KMS-11 (cell line): ENCODE measurements around the gene DNAJC24.

Experiments used
- H2AFZ ChIP-seq: fragments of 200-600 bp; sonication (generic); 2 replicates; pipeline ENCODE4 v1.6.1; 2016; ENCODE audit warnings: antibody characterized with exemption, mixed run types, low read depth
- H3K27ac ChIP-seq: fragments of 200-600 bp; sonication (generic); 2 replicates; pipeline ENCODE4 v1.6.1; 2016; ENCODE audit warnings: mild to moderate bottlenecking, mixed run types
- H3K27me3 ChIP-seq: fragments of 200-600 bp; sonication (generic); 2 replicates; pipeline ENCODE4 v1.6.1; 2017; ENCODE audit warnings: mild to moderate bottlenecking, low read depth, mixed run types, moderate library complexity; ENCODE audit not compliant: insufficient read depth
- H3K36me3 ChIP-seq: fragments of 200-600 bp; sonication (generic); 2 replicates; pipeline ENCODE4 v1.6.1; 2017; ENCODE audit warnings: mild to moderate bottlenecking, mixed run types; ENCODE audit not compliant: insufficient read depth
- H3K4me1 ChIP-seq: fragments of 200-600 bp; sonication (generic); 2 replicates; pipeline ENCODE4 v1.6.1; 2016; ENCODE audit warnings: mild to moderate bottlenecking, low read depth, mixed run types; ENCODE audit not compliant: poor library complexity, severe bottlenecking
- H3K4me2 ChIP-seq: fragments of 200-600 bp; sonication (generic); 2 replicates; pipeline ENCODE4 v1.7.0; 2016; ENCODE audit warnings: mild to moderate bottlenecking, mixed run types
- H3K4me3 ChIP-seq: fragments of 200-600 bp; sonication (generic); IDR thresholded peaks from 2 replicates; pipeline ENCODE4 v1.6.1; 2017; ENCODE audit warnings: low read depth, low read length, mixed read lengths; ENCODE audit not compliant: insufficient read depth
- H3K79me2 ChIP-seq: fragments of 200-600 bp; sonication (generic); 2 replicates; pipeline ENCODE4 v1.6.1; 2016; ENCODE audit warnings: low read depth, mixed run types; ENCODE audit not compliant: insufficient read depth
- H3K9ac ChIP-seq: fragments of 200-600 bp; sonication (generic); 2 replicates; pipeline ENCODE4 v1.6.1; 2016; ENCODE audit warnings: mild to moderate bottlenecking, mixed run types
- H4K20me1 ChIP-seq: fragments of 200-600 bp; sonication (generic); 2 replicates; pipeline ENCODE4 v1.6.1; 2016; ENCODE audit warnings: mild to moderate bottlenecking, mixed run types; ENCODE audit not compliant: insufficient read depth
- TF ChIP-seq, protein P1 (sequence below): fragments of 200-600 bp; sonication (generic); conservative IDR thresholded peaks from 2 replicates; pipeline ENCODE4 v1.6.1; 2017; ENCODE audit warnings: low read depth, mild to moderate bottlenecking, antibody characterized with exemption, low read length, moderate library complexity, mixed read lengths

DNAJC24 gene

DNA sequence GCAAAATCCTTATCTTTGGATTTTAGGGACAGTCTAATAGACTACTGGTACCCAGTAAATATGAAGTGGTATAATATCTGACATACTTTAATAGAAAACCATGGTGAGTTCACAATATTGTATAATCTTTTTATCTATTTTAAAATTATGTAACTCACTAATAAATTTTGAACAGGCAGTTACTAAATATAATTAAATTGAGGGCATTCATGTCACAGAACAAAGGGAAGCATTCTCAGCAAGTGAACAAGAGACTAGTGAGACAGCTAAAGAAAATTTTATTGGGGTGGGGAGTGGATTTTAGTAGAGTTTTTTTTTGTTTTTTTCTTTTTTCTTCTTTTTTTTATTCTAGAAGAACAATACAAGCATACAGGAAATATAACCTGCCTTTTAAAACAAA lies 55.0 kb downstream of the DNAJC24 start:
- Histone ChIP-seq H3K79me2 (no peaks in the 10 kb centered on the region), H4K20me1 (no peaks in the 10 kb centered on the region), H3K36me3 (no peaks in the 10 kb centered on the region), H3K27ac (no peak overlapping the region), H3K4me1 (no peaks in the 10 kb centered on the region), H3K4me3 (no peak overlapping the region), H3K9ac (no peak overlapping the region), H2AFZ (no peak overlapping the region), H3K4me2 (no peak overlapping the region), H3K27me3 (no peaks in the 10 kb centered on the region)
- TF ChIP-seq, protein P1, sequence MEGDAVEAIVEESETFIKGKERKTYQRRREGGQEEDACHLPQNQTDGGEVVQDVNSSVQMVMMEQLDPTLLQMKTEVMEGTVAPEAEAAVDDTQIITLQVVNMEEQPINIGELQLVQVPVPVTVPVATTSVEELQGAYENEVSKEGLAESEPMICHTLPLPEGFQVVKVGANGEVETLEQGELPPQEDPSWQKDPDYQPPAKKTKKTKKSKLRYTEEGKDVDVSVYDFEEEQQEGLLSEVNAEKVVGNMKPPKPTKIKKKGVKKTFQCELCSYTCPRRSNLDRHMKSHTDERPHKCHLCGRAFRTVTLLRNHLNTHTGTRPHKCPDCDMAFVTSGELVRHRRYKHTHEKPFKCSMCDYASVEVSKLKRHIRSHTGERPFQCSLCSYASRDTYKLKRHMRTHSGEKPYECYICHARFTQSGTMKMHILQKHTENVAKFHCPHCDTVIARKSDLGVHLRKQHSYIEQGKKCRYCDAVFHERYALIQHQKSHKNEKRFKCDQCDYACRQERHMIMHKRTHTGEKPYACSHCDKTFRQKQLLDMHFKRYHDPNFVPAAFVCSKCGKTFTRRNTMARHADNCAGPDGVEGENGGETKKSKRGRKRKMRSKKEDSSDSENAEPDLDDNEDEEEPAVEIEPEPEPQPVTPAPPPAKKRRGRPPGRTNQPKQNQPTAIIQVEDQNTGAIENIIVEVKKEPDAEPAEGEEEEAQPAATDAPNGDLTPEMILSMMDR: no peak

DNA sequence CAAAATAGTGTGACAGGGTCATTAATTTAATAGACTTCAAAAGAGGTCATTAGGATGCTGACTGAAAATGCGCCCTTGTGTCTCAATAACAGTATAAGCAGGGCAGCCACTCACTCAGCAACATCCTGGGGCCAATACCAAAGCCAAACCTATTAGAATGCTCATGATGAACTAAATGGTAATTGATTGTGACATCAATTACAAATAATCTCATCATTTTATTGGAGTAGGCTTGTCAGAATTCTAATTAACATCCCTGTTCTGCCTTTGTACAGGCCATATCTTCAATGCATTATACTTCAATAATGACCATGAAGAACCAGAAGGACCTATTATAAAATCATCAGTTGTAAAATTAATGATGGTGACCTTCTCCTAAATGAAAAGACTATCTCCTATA lies 64.2 kb downstream of the DNAJC24 start:
- no peak overlapping the region for H3K4me3 ChIP-seq
- TF ChIP-seq, protein P1: no peak
- no peak overlapping the region for H3K27ac ChIP-seq
- no peak overlapping the region for H3K4me2 ChIP-seq
- no peak overlapping the region for H2AFZ ChIP-seq
- no peaks in the 10 kb centered on the region for H3K79me2 ChIP-seq
- no peaks in the 10 kb centered on the region for H3K4me1 ChIP-seq
- no peak overlapping the region for H3K9ac ChIP-seq
- H4K20me1 ChIP-seq: no peaks in the 10 kb centered on the region
- no peaks in the 10 kb centered on the region for H3K36me3 ChIP-seq
- no peaks in the 10 kb centered on the region for H3K27me3 ChIP-seq

DNA sequence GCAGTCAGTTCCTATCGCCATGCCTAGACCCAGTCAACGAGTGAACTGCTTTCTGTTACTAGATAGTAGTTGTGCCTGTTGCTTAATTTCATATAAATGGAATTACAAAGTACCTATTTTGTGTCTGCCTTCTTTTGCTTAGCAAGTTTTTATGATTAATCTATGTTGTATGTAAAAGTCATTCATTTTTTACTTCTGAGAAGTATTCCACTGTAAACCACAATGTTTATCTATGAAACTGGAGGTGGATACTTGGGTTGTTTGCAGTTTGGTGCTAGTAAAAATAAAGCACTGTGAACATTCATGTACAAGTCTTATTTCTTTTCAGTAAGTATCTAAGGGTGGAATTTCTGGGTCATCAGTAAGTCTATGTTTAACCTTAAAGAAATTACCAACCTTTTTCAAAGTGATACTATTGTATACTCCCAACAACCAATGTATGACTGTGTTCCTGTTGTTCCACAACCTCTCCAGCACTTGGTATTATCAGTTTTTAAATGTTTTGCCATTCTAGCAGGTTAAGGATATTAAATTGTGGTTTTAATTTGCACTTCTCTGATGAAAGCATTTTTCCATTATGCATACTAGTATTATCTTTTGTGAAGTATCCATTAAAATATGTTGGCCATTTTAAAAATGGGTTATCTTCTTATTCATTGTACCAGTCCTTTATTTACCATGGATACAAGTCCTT lies 68.2 kb downstream of the DNAJC24 start:
- Histone ChIP-seq H3K27me3 (no peaks in the 10 kb centered on the region), H3K36me3 (no peaks in the 10 kb centered on the region), H3K79me2 (no peaks in the 10 kb centered on the region), H4K20me1 (no peaks in the 10 kb centered on the region), H3K9ac (no peak overlapping the region), H3K27ac (no peak overlapping the region), H3K4me1 (no peaks in the 10 kb centered on the region), H2AFZ (no peak overlapping the region), H3K4me3 (no peak overlapping the region), H3K4me2 (no peak overlapping the region)
- TF ChIP-seq, protein P1: no peak

DNA sequence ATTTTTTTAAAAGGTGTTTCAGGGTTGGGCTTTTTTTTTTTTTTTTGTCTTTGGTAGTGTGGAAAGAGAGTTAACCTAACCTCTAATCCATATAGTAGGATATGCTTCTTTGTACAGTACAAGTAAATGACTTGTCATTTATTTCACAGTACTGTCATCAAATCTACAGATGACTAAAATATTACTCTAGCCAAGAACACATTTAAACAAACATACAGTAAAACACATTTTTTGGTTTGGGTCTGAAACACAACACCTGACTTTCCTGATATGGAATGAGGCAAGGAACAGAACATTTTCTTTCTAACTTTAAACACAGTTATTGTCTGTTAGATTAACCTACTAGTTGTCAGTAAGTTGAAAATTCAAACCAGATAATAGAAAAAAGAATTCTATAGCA lies 71.6 kb downstream of the DNAJC24 start:
- no peak overlapping the region for H3K4me2 ChIP-seq
- H2AFZ ChIP-seq: no peak overlapping the region
- H3K9ac ChIP-seq: no peak overlapping the region
- TF ChIP-seq, protein P1: no peak
- no peaks in the 10 kb centered on the region for H3K79me2 ChIP-seq
- H3K27me3 ChIP-seq: no peaks in the 10 kb centered on the region
- no peaks in the 10 kb centered on the region for H3K4me1 ChIP-seq
- no peaks in the 10 kb centered on the region for H3K36me3 ChIP-seq
- H3K27ac ChIP-seq: no peak overlapping the region
- no peak overlapping the region for H3K4me3 ChIP-seq
- H4K20me1 ChIP-seq: no peaks in the 10 kb centered on the region
